Raji (cell line): ENCODE data around the gene REX1BD.
A peak's percentile ranks its signal among the peaks of the same experiment; 100 is the strongest.

Experiments used
- POLR2A ChIP-seq: IDR thresholded peaks from 2 replicates; pipeline ENCODE4 v1.6.1; 2011; ENCODE audit warnings: low read depth, low read length, control low read depth; ENCODE audit not compliant: insufficient read depth

REX1BD gene

GRCh38 chr19:18588611-18589379 lies at the start of gene REX1BD:
REX1BD (plus strand) TSS chr19:18588798; CDS start chr19:18588802, 4 bp downstream.
- TF ChIP-seq POLR2A = peak; percentile 95

GRCh38 chr19:18539372-18539771 lies 49.2 kb upstream of the REX1BD start:
- TF ChIP-seq POLR2A = no peak

- no peak for TF ChIP-seq POLR2A
These were observed 47.2 kb upstream of the REX1BD start for GRCh38 chr19:18541258-18541991.

- no peak for TF ChIP-seq POLR2A
These were observed 46.3 kb upstream of the REX1BD start for GRCh38 chr19:18541992-18542940.

- no peak for TF ChIP-seq POLR2A
These were observed 45.4 kb upstream of the REX1BD start, which contains the start of gene FKBP8 for GRCh38 chr19:18542941-18543813. FKBP8 (minus strand) TSS chr19:18543573; CDS start chr19:18541970, 1,603 bp downstream.

- peak; percentile 59 for TF ChIP-seq POLR2A
These were observed 44.7 kb upstream of the REX1BD start for GRCh38 chr19:18543814-18544475.

GRCh38 chr19:18551631-18552030 lies 37.0 kb upstream of the REX1BD start:
- no peak for TF ChIP-seq POLR2A

GRCh38 chr19:18557411-18558201 lies 31.0 kb upstream of the REX1BD start, which contains the start of gene KXD1:
KXD1 (plus strand) TSS chr19:18557870; CDS start chr19:18562057, 4,187 bp downstream.
- TF ChIP-seq POLR2A = peak; percentile 96

GRCh38 chr19:18558202-18558555 lies 30.4 kb upstream of the REX1BD start:
- TF ChIP-seq POLR2A = no peak

GRCh38 chr19:18558604-18559003 lies 30.0 kb upstream of the REX1BD start:
- peak; percentile 40; the same call in 1 of the 2 replicates for TF ChIP-seq POLR2A

GRCh38 chr19:18559685-18560084 lies 28.9 kb upstream of the REX1BD start:
- TF ChIP-seq POLR2A = no peak

- no peak for TF ChIP-seq POLR2A
These were observed 26.5 kb upstream of the REX1BD start for GRCh38 chr19:18562086-18562485.

GRCh38 chr19:18566953-18567352 lies 21.6 kb upstream of the REX1BD start:
- no peak for TF ChIP-seq POLR2A
